Stimulated activated memory B cell treated with anti-CD40 and anti-IgM and Interleukin-4, amounts not matched to agents 10 μg/mL and 1 μg/mL and 100 μg/mL, for 72 hours (primary cell): ENCODE results near the gene APLN.

Experiments used
- ATAC-seq: fragments of 150-1000 bp; cut with Tn5 transposase; 2 replicates; pipeline ENCODE4 v1.10.0; 2021
- H3K27ac Mint-ChIP-seq: one replicate; pipeline ENCODE4 v1.8.0; 2022; ENCODE audit warnings: mild to moderate bottlenecking, mixed read lengths
- H3K27me3 Mint-ChIP-seq: one replicate; pipeline ENCODE4 v1.8.0; 2022; ENCODE audit warnings: mixed read lengths
- H3K36me3 Mint-ChIP-seq: one replicate; pipeline ENCODE4 v1.8.0; 2022; ENCODE audit warnings: mixed read lengths
- H3K4me1 Mint-ChIP-seq: one replicate; pipeline ENCODE4 v1.8.0; 2022; ENCODE audit warnings: mixed read lengths
- H3K4me3 Mint-ChIP-seq: one replicate; pipeline ENCODE4 v1.8.0; 2022; ENCODE audit warnings: mild to moderate bottlenecking, moderate library complexity, mixed read lengths
- H3K9me3 Mint-ChIP-seq: one replicate; pipeline ENCODE4 v1.8.0; 2022; ENCODE audit warnings: mixed read lengths

The APLN gene

GRCh38 chrX:129606918-129607317 is 47.8 kb downstream of the APLN start:
- Mint-ChIP-seq H3K27ac (no peak overlapping the region), H3K27me3 (no peaks in the 10 kb centered on the region), H3K4me1 (peaks cover 18% of the 10 kb centered on the region), H3K9me3 (no peaks in the 10 kb centered on the region), H3K36me3 (no peaks in the 10 kb centered on the region), H3K4me3 (no peak overlapping the region)
- no peak for ATAC-seq

- no peak for ATAC-seq
- Mint-ChIP-seq H3K27me3 (no peaks in the 10 kb centered on the region), H3K4me3 (no peak overlapping the region), H3K36me3 (peaks cover 7% of the 10 kb centered on the region), H3K27ac (no peak overlapping the region), H3K9me3 (no peaks in the 10 kb centered on the region), H3K4me1 (peaks cover 18% of the 10 kb centered on the region)
Observed at GRCh38 chrX:129600981-129601424, 53.8 kb downstream of the APLN start.

- Mint-ChIP-seq H3K27ac (no peak overlapping the region), H3K27me3 (no peaks in the 10 kb centered on the region), H3K9me3 (no peaks in the 10 kb centered on the region), H3K4me1 (peaks cover 13% of the 10 kb centered on the region), H3K4me3 (no peak overlapping the region), H3K36me3 (peaks cover 7% of the 10 kb centered on the region)
- ATAC-seq, result no peak
Observed at GRCh38 chrX:129599996-129600395, 54.8 kb downstream of the APLN start.

GRCh38 chrX:129599499-129599898 is 55.3 kb downstream of the APLN start:
- no peak for ATAC-seq
- peaks cover 7% of the 10 kb centered on the region for H3K36me3 Mint-ChIP-seq
- no peak overlapping the region for H3K27ac Mint-ChIP-seq
- no peaks in the 10 kb centered on the region for H3K9me3 Mint-ChIP-seq
- H3K4me3 Mint-ChIP-seq, result no peak overlapping the region
- H3K4me1 Mint-ChIP-seq, result peaks cover 13% of the 10 kb centered on the region
- no peaks in the 10 kb centered on the region for H3K27me3 Mint-ChIP-seq

- H3K4me3 Mint-ChIP-seq, result no peak overlapping the region
- no peak overlapping the region for H3K27ac Mint-ChIP-seq
- H3K36me3 Mint-ChIP-seq, result peaks cover 7% of the 10 kb centered on the region
- ATAC-seq, result no peak
- H3K27me3 Mint-ChIP-seq, result no peaks in the 10 kb centered on the region
- peaks cover 5% of the 10 kb centered on the region for H3K4me1 Mint-ChIP-seq
- no peaks in the 10 kb centered on the region for H3K9me3 Mint-ChIP-seq
Observed at GRCh38 chrX:129597905-129598304, 56.9 kb downstream of the APLN start.

GRCh38 chrX:129596077-129596476 is 58.7 kb downstream of the APLN start:
- Mint-ChIP-seq H3K4me3 (no peak overlapping the region), H3K27ac (no peak overlapping the region), H3K9me3 (no peaks in the 10 kb centered on the region), H3K27me3 (no peaks in the 10 kb centered on the region), H3K4me1 (no peaks in the 10 kb centered on the region), H3K36me3 (peaks cover 7% of the 10 kb centered on the region)
- ATAC-seq, result no peak
